Measurements from ENCODE around the gene EML2. TPM values are rescaled to one million over a fixed set of nuclear protein-coding genes. Genes with fewer than 3 reads are reported as not detected.

The EML2 gene
- total RNA-seq, 2 experiments from 2014 or later, result 80.7 to 87.3 TPM

DNA sequence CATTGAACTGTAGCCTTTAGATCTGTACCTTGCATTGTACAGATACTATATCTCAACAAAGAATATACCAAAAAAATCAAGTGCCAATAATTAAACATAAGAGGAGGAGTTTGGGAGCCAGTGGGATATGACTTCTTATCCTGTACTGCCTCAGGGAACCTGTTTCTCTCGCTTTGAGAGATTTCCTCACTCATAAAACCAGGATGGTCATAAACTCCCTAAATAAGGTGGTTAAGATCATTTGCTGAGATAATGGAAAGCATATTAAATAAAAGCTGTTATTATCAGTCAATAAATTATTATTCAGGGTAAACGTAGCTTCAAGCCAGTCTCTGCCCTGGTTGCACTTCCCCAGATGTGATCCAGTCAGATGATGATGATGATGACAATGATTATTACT, 71.6 kb downstream of the EML2 start:
- no peaks in the 10 kb centered on the region for H3K9me3 Mint-ChIP-seq
- H3K4me1 Mint-ChIP-seq, result peaks cover 18% of the 10 kb centered on the region
- ChIA-PET POLR2A (no interaction called here), CTCF (interaction anchor here (1.2 kb wide), 1 partner anchor 89 kb away, joined by 3 read pairs; no protein-coding TSS in a partner anchor)
- DNase-seq, result no peak
- peaks cover 2% of the 10 kb centered on the region for H3K36me3 Mint-ChIP-seq (ENCODE audit: low read depth)
- no peak overlapping the region for H3K27ac Mint-ChIP-seq
- no peaks in the 10 kb centered on the region for H3K27me3 Mint-ChIP-seq
- no peak overlapping the region for H3K4me3 Mint-ChIP-seq

DNA sequence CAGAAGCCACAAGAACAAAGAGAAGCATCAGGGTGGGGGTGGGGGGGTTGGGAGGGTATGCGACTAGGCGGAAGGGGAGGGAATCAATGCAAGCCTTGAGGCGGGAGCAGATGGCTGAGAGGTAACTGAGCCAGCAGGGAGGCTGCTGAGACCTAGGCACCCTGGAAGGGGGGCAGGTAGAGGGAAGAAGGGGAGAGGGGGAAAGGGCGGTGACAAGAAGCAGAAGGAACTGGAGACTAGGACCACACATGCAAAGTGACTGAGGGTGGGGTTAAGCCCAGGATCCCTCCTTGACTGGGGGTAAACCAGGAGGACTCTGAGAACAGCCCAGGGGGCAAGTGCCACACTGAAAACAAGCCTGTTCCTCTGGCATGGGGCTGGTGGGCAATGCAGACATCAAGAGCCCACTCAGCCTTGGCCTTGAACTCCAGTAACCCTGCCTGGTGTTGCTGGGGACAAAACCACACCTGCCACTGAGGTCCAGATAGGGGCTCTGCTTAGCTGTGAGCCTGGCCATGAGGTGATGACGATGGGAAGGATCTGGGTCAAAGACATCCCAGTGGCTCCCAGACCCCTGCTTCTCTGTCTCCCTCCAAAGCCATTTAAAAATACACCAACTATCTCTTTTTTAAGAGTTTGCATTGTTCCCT, 74.9 kb downstream of the EML2 start:
- ChIA-PET CTCF (interaction anchor here (1.0 kb wide), 1 partner anchor 75 kb away, joined by 3 read pairs; no protein-coding TSS in a partner anchor), POLR2A (no interaction called here)
- Mint-ChIP-seq H3K36me3 (ENCODE audit: low read depth) (peaks cover 3% of the 10 kb centered on the region), H3K4me1 (peaks cover 26% of the 10 kb centered on the region), H3K27me3 (no peaks in the 10 kb centered on the region), H3K9me3 (no peaks in the 10 kb centered on the region), H3K27ac (peak overlapping the region; percentile 50), H3K4me3 (no peak overlapping the region)
- DNase-seq, result no peak

DNA sequence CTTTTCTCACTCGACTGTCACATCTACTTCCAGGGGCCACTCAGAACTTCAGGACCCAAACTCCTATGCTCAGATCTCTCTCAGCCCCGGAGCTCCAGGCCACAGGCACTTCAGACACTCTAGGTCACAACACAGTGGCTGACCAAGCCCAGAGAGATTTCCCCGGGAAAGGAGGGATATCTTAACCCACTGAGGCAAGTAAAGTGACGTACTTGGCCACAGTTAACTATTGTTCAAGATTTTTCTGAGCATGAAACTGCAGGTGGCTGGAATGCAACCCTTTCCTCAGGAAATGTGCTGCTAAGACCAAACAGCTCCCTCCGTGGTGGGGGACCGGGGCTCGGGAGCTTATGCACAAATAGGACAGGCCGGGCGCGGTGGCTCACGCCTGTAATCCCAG, 78.5 kb downstream of the EML2 start:
- no peak overlapping the region for H3K27ac Mint-ChIP-seq
- DNase-seq, result no peak

DNA sequence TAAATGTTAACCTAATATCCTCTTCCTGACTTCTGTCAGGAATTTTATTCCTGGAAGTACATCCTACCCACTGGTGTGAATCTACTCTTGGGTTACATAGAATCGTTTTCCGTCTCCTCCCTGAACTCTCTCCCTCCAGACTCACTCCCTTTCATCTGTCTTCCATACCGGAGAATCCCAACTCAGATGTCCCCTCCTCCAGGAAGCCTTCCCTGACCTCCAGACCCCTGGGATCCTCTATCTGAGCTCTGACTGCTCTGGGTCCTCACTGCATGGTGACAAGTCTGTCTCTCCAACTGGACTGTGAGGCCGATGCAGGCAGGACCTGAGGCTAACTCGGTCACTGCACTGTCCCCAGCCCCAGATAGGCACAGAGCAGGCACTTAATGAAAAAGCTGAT, 79.2 kb downstream of the EML2 start:
- Mint-ChIP-seq H3K27ac (no peak overlapping the region), H3K36me3 (ENCODE audit: low read depth) (peaks cover 3% of the 10 kb centered on the region), H3K27me3 (no peaks in the 10 kb centered on the region), H3K4me1 (peaks cover 34% of the 10 kb centered on the region), H3K9me3 (no peaks in the 10 kb centered on the region), H3K4me3 (no peak overlapping the region)
- CTCF ChIA-PET, result interaction anchor here (0.5 to 0.8 kb wide), 2 partner anchors 24 to 47 kb away, joined by 3 to 4 read pairs; no protein-coding TSS in a partner anchor
- POLR2A ChIA-PET, result no interaction called here
- DNase-seq, result no peak

More for the DNA sequence above, 78.5 kb downstream of the EML2 start:
- Mint-ChIP-seq H3K4me3 (no peak overlapping the region), H3K27me3 (no peaks in the 10 kb centered on the region), H3K36me3 (ENCODE audit: low read depth) (peaks cover 3% of the 10 kb centered on the region), H3K9me3 (no peaks in the 10 kb centered on the region), H3K4me1 (peaks cover 34% of the 10 kb centered on the region)
- ChIA-PET POLR2A (no interaction called here), CTCF (no interaction called here)

Small RNA genes within 50 kb of the gene (microRNA-seq; reads per million reads assigned to microRNA genes)
- gene MIR330 (ENCODE audit: borderline microRNAs expressed, borderline replicate concordance) (288 reads per million, percentile 79 among the genes with 10 or more reads in this experiment), gene MIR642A (ENCODE audit: borderline microRNAs expressed, borderline replicate concordance) (not detected), gene MIR642B (ENCODE audit: borderline microRNAs expressed, borderline replicate concordance) (not detected)

Other genes starting within 250 kb of the EML2 start
- 10 to 100 TPM; 15.5 to 17.7 TPM for gene PPP1R13L, start 234.3 kb downstream of the EML2 start, total RNA-seq
- gene POLR1G, start 232.8 kb downstream of the EML2 start, total RNA-seq, result 1 to 10 TPM; 7.0 to 7.4 TPM
- gene ERCC1, start 215.5 kb downstream of the EML2 start, total RNA-seq, result 10 to 100 TPM; 59.9 to 66.1 TPM
- gene FOSB, start 171.4 kb downstream of the EML2 start, total RNA-seq, result 10 to 100 TPM; 36.0 to 43.9 TPM
- gene RTN2, start 142.3 kb downstream of the EML2 start, total RNA-seq, result 1 to 10 TPM; 1.8 to 2.0 TPM
- gene PPM1N, start 141.0 kb downstream of the EML2 start, total RNA-seq, result 1 to 10 TPM in 1 of 2 experiments, under 1 TPM in 1; 0.82 to 1.1 TPM
- 100 to 1,000 TPM; 143 to 157 TPM for gene VASP, start 131.9 kb downstream of the EML2 start, total RNA-seq
- 10 to 100 TPM; 12.6 to 13.4 TPM for gene OPA3, start 54.6 kb downstream of the EML2 start, total RNA-seq
- gene GPR4, start 37.2 kb downstream of the EML2 start, total RNA-seq, result not detected
- 1 to 10 TPM; 1.3 to 1.4 TPM for gene GIPR, start 28.8 kb upstream of the EML2 start, total RNA-seq
- gene SNRPD2, start 52.6 kb upstream of the EML2 start, total RNA-seq, result 100 to 1,000 TPM; 485 to 566 TPM
- gene QPCTL, start 53.3 kb upstream of the EML2 start, total RNA-seq, result 1 to 10 TPM; 6.1 to 7.3 TPM
- gene FBXO46, start 91.5 kb upstream of the EML2 start, total RNA-seq, result 10 to 100 TPM; 38.5 to 40.0 TPM
- gene MEIOSIN, start 94.0 kb upstream of the EML2 start, total RNA-seq, result not detected
- gene SIX5, start 129.9 kb upstream of the EML2 start, total RNA-seq, result under 1 TPM; 0.64 to 0.85 TPM
- gene DMPK, start 143.1 kb upstream of the EML2 start, total RNA-seq, result 10 to 100 TPM; 24.1 to 24.4 TPM
- 10 to 100 TPM; 35.0 to 37.8 TPM for gene DMWD, start 153.4 kb upstream of the EML2 start, total RNA-seq
- gene RSPH6A, start 175.9 kb upstream of the EML2 start, total RNA-seq, result under 1 TPM; 0.42 to 0.57 TPM
- gene SYMPK, start 223.8 kb upstream of the EML2 start, total RNA-seq, result 10 to 100 TPM; 91.0 to 98.0 TPM
- not detected for gene FOXA3, start 224.9 kb upstream of the EML2 start, total RNA-seq
- gene IRF2BP1, start 246.7 kb upstream of the EML2 start, total RNA-seq, result 10 to 100 TPM; 17.5 to 19.1 TPM